Activated T-helper 9 cell treated with anti-CD3 and anti-CD28 coated beads, Interleukin-2, amount 50 U/mL, for 16 hours (primary cell): ENCODE data around the gene MSI2.

ENCODE experiments used
- DNase-seq: peaks from one replicate; pipeline ENCODE4 v3.0.0-alpha.2; 2020; ENCODE audit warnings: low read depth

MSI2 gene

GRCh38 chr17:57530026-57530425, 273.7 kb downstream of the MSI2 start:
- no peak for DNase-seq

GRCh38 chr17:57530508-57530907, 274.2 kb downstream of the MSI2 start:
- DNase-seq = no peak

GRCh38 chr17:57531078-57531477, 274.8 kb downstream of the MSI2 start:
- no peak for DNase-seq

- no peak for DNase-seq
These were observed 275.6 kb downstream of the MSI2 start for GRCh38 chr17:57531648-57532504.

GRCh38 chr17:57532556-57532955, 276.2 kb downstream of the MSI2 start:
- DNase-seq = no peak

- no peak for DNase-seq
These were observed 276.6 kb downstream of the MSI2 start for GRCh38 chr17:57532966-57533365.

GRCh38 chr17:57533684-57534305, 277.5 kb downstream of the MSI2 start:
- DNase-seq = no peak

- no peak for DNase-seq
These were observed 278.5 kb downstream of the MSI2 start for GRCh38 chr17:57534863-57535248.

GRCh38 chr17:57535249-57535966, 279.1 kb downstream of the MSI2 start:
- no peak for DNase-seq

GRCh38 chr17:57536289-57536688, 280.0 kb downstream of the MSI2 start:
- no peak for DNase-seq

GRCh38 chr17:57536789-57537523, 280.6 kb downstream of the MSI2 start:
- no peak for DNase-seq

- no peak for DNase-seq
These were observed 281.4 kb downstream of the MSI2 start for GRCh38 chr17:57537524-57538410.

GRCh38 chr17:57538736-57539456, 282.6 kb downstream of the MSI2 start:
- no peak for DNase-seq

- no peak for DNase-seq
These were observed 283.4 kb downstream of the MSI2 start for GRCh38 chr17:57539529-57540301.

- DNase-seq = no peak
These were observed 284.3 kb downstream of the MSI2 start for GRCh38 chr17:57540596-57540995.

GRCh38 chr17:57541049-57541448, 284.7 kb downstream of the MSI2 start:
- no peak for DNase-seq

- DNase-seq = no peak
These were observed 285.4 kb downstream of the MSI2 start for GRCh38 chr17:57541472-57542394.

GRCh38 chr17:57542510-57542909, 286.2 kb downstream of the MSI2 start:
- no peak for DNase-seq

GRCh38 chr17:57543230-57543629, 286.9 kb downstream of the MSI2 start:
- DNase-seq = no peak
